ENCODE data around the gene DNAJC9.

Gene DNAJC9, protein sequence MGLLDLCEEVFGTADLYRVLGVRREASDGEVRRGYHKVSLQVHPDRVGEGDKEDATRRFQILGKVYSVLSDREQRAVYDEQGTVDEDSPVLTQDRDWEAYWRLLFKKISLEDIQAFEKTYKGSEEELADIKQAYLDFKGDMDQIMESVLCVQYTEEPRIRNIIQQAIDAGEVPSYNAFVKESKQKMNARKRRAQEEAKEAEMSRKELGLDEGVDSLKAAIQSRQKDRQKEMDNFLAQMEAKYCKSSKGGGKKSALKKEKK

DNA sequence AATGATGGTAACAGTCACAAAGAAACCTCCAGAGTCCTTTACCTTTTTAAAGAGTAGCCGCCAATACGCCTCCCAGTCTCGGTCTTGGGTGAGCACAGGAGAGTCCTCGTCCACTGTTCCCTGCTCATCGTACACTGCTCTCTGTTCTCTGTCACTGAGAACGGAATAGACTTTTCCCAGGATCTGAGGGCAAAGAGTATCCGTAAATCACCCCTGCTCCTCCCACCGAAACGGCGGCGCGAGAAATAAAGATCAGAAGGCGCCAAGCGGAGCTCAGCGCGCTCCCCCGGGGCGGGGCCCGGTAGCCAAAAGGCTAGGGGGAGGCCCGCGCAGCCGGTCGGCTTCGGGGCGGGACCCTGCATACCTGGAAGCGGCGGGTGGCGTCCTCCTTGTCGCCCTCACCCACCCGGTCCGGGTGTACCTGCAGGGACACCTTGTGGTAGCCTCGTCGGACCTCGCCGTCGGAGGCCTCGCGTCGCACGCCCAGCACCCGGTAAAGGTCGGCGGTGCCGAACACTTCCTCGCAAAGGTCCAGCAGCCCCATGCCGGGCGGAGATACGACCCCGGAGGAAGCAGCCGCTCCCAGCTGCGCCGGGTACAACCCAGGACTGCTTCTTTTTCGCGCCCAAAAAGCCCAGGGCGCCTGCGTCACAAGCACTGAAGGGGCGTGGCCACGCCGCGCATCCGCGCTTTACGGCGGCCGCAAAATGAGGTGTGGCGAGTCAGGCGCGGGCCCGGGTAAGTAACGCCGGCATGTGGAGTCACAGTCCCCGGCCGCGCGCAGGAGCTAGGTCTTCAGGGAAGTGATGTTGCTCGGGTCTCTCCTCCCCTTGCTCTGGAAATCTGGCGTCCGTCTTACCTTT lies at the start of gene DNAJC9:
DNAJC9 (minus strand) TSS at position 610 of the 863 bp plus-strand sequence; CDS start at position 544, 66 bp downstream.
- peak within 1 kb of the TSS; percentile 92 for H3K4me3 ChIP-seq (ENCODE audit: low read depth, low read length)
- peak; percentile 95 for DNase-seq (ENCODE audit: low read depth)
- TF ChIP-seq, protein P1, sequence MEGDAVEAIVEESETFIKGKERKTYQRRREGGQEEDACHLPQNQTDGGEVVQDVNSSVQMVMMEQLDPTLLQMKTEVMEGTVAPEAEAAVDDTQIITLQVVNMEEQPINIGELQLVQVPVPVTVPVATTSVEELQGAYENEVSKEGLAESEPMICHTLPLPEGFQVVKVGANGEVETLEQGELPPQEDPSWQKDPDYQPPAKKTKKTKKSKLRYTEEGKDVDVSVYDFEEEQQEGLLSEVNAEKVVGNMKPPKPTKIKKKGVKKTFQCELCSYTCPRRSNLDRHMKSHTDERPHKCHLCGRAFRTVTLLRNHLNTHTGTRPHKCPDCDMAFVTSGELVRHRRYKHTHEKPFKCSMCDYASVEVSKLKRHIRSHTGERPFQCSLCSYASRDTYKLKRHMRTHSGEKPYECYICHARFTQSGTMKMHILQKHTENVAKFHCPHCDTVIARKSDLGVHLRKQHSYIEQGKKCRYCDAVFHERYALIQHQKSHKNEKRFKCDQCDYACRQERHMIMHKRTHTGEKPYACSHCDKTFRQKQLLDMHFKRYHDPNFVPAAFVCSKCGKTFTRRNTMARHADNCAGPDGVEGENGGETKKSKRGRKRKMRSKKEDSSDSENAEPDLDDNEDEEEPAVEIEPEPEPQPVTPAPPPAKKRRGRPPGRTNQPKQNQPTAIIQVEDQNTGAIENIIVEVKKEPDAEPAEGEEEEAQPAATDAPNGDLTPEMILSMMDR (conservative IDR thresholded peaks at IDR 0.05; ENCODE audit: low read depth, low read length) = no peak

DNA sequence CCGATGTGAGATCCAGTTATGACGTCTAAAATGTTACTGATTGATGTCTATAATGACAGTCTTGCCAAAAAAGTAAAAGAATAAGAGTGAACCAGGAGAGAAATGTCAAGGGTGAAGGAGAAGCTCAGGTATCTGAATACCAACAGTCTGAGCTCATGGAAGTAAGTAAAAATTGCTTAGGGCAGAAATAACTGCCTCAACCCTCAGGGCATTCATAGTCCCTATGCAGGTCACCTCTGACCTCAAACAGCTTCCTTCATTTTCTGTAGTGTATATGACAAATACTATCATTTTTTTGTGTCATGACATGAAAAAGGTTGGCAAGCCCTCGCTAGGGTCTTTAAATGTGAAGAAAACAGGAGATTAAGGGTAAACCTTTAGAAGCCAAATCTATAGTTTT lies 46.4 kb upstream of the DNAJC9 start:
- H3K4me3 ChIP-seq (ENCODE audit: low read depth, low read length) = no peak overlapping the region
- DNase-seq (ENCODE audit: low read depth) = no peak
- TF ChIP-seq, protein P1 (conservative IDR thresholded peaks at IDR 0.05; ENCODE audit: low read depth, low read length) = no peak

DNA sequence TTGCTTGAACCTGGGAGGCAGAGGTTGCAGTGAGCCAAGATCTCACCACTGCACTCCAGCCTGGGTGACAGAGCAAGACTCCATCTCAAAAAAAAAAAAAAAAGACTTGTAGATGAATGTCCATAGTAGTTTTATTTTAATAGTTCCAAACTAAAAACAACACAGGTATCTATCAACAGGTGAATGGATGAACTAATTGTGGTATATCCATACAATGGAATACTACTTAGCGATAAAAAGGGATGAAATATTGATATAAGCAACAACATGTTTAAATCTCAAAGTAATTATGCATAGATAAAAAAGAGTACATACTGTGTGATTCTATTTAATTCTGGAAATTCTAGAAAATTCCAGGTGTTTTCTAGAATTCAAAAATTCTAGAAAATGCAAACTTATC lies 42.9 kb upstream of the DNAJC9 start:
- no peak for DNase-seq (ENCODE audit: low read depth)
- H3K4me3 ChIP-seq (ENCODE audit: low read depth, low read length) = no peak overlapping the region
- TF ChIP-seq, protein P1 (conservative IDR thresholded peaks at IDR 0.05; ENCODE audit: low read depth, low read length) = no peak

DNA sequence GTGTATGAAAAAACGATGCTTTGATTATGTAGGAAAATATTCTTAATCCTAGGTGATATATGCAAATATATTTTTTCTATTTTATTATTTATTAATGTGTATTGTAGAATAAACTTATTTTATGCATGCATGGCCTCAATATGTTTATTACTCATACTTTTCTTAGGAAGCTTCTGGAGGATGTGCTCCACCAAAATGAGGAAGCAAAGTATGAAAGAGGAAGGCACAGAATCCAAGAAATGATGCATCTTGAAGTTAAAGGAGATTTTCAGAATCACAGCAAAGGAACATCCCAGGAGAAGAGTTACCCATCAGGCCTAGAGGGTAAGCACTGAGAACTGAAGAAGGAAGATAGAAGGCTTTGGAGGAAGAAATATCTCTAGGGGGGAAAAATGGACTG lies 40.4 kb upstream of the DNAJC9 start:
- H3K4me3 ChIP-seq (ENCODE audit: low read depth, low read length) = no peak overlapping the region
- TF ChIP-seq, protein P1 (conservative IDR thresholded peaks at IDR 0.05; ENCODE audit: low read depth, low read length) = no peak
- DNase-seq (ENCODE audit: low read depth) = no peak

DNA sequence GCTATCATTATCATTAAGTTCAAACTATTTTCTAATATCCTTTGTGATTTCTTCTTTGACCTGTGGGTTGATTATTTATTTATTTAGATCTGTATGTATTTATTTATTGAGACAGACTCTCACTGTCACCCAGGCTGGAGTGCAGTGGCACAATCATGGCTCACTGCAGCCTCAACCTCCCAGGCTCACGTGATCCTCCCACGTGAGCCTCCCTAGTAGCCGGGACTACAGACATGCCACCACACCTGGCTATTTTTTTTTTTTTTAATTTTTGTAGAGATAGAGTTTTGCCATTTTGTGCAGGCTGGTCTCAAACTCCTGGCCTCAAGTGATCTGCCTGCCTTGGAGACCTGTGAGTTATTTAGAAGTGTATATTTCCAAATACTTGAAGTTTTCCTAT lies 34.0 kb upstream of the DNAJC9 start:
- H3K4me3 ChIP-seq (ENCODE audit: low read depth, low read length) = no peak overlapping the region
- TF ChIP-seq, protein P1 (conservative IDR thresholded peaks at IDR 0.05; ENCODE audit: low read depth, low read length) = no peak
- DNase-seq (ENCODE audit: low read depth) = no peak

DNA sequence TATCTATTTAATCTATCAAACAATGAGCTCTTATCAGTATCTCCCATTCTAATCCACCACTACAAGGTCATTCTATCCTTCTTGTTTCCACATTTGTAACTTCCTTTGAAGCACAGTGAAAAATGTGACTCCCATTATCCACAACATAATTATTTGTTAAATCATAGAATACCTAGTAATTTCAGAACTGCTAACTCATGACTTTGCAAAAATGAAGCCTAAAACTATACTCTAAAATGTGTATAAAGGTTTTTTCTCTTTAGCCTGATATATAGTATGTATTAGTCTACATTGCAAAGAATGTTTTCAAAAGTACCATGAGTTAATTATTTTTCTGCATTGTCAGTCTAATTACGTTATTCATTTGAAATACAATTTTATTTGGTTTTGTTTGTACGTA lies 17.4 kb upstream of the DNAJC9 start:
- H3K4me3 ChIP-seq (ENCODE audit: low read depth, low read length) = no peak overlapping the region
- TF ChIP-seq, protein P1 (conservative IDR thresholded peaks at IDR 0.05; ENCODE audit: low read depth, low read length) = no peak
- DNase-seq (ENCODE audit: low read depth) = no peak
